Measurements from ENCODE around the gene SECTM1. TPM values are rescaled to one million over a fixed set of nuclear protein-coding genes. Genes with fewer than 3 reads are reported as not detected.

SECTM1 gene
- total RNA-seq, 1 donor from 2014 or later, result 12.2 TPM

GRCh38 chr17:82301916-82302567 lies 31.5 kb downstream of the SECTM1 start:
- intact Hi-C loops (cut with micrococcal nuclease), result no loop called here

- intact Hi-C loops (cut with micrococcal nuclease), result no loop called here
Measured at GRCh38 chr17:82301300-82301915, 32.2 kb downstream of the SECTM1 start.

- intact Hi-C loops (cut with micrococcal nuclease), result no loop called here
Measured at GRCh38 chr17:82300707-82301270, 32.8 kb downstream of the SECTM1 start.

- intact Hi-C loops (cut with micrococcal nuclease), result no loop called here
Measured at GRCh38 chr17:82300228-82300627, 33.3 kb downstream of the SECTM1 start.

GRCh38 chr17:82299452-82299851 lies 34.1 kb downstream of the SECTM1 start:
- intact Hi-C loops (cut with micrococcal nuclease), result loop anchor here (10.0 kb wide), 1 partner anchor 785 kb away; the partner anchor contains the start of gene ACTG1

- intact Hi-C loops (cut with micrococcal nuclease), result loop anchor here (1.0 to 10.0 kb wide), 3 partner anchors 19 to 784 kb away; partner anchors contain the start of genes ACTG1 and CD7
Measured at GRCh38 chr17:82298538-82299421, 34.8 kb downstream of the SECTM1 start.

- intact Hi-C loops (cut with micrococcal nuclease), result loop anchor here (1.0 to 10.0 kb wide), 7 partner anchors 19 to 783 kb away; partner anchors contain the start of genes ACTG1, CD7, CSNK1D and NARF
Measured at GRCh38 chr17:82297714-82298537, 35.6 kb downstream of the SECTM1 start.

GRCh38 chr17:82297280-82297713 lies 36.3 kb downstream of the SECTM1 start:
- intact Hi-C loops (cut with micrococcal nuclease), result loop anchor here (1.0 to 10.0 kb wide), 5 partner anchors 24 to 782 kb away; partner anchors contain the start of genes ACTG1, CSNK1D and NARF

- intact Hi-C loops (cut with micrococcal nuclease), result loop anchor here (1.0 to 10.0 kb wide), 5 partner anchors 23 to 782 kb away; partner anchors contain the start of genes ACTG1, CSNK1D and NARF
Measured at GRCh38 chr17:82296511-82297279, 36.9 kb downstream of the SECTM1 start.

- intact Hi-C loops (cut with micrococcal nuclease), result loop anchor here (10.0 kb wide), 1 partner anchor 781 kb away; the partner anchor contains the start of gene ACTG1
Measured at GRCh38 chr17:82295472-82295814, 38.1 kb downstream of the SECTM1 start.

GRCh38 chr17:82294064-82294773 lies 39.3 kb downstream of the SECTM1 start:
- intact Hi-C loops (cut with micrococcal nuclease), result loop anchor here (5.0 to 10.0 kb wide), 2 partner anchors 458 to 779 kb away; partner anchors contain the start of genes ACTG1 and TBCD

- intact Hi-C loops (cut with micrococcal nuclease), result loop anchor here (1.0 to 10.0 kb wide), 5 partner anchors 19 to 778 kb away; partner anchors contain the start of genes ACTG1, CSNK1D, HEXD and OGFOD3
Measured at GRCh38 chr17:82292251-82293154, 41.1 kb downstream of the SECTM1 start.

GRCh38 chr17:82291582-82292250 lies 41.9 kb downstream of the SECTM1 start:
- intact Hi-C loops (cut with micrococcal nuclease), result loop anchor here (1.0 to 10.0 kb wide), 5 partner anchors 18 to 777 kb away; partner anchors contain the start of genes ACTG1, CSNK1D, HEXD and OGFOD3

GRCh38 chr17:82287868-82288801 lies 45.4 kb downstream of the SECTM1 start:
- intact Hi-C loops (cut with micrococcal nuclease), result no loop called here

- intact Hi-C loops (cut with micrococcal nuclease), result no loop called here
Measured at GRCh38 chr17:82287013-82287867, 46.3 kb downstream of the SECTM1 start.

All from T-helper 1 cell treated with Interleukin-12 subunit alpha and Interleukin-12 subunit beta and Interleukin-4 antibody, amounts not matched to agents 30 ng/mL and 1 ng/mL, for 36 hours (primary cell).